ENCODE measurements around the gene KCNQ1.

KCNQ1 gene

DNA sequence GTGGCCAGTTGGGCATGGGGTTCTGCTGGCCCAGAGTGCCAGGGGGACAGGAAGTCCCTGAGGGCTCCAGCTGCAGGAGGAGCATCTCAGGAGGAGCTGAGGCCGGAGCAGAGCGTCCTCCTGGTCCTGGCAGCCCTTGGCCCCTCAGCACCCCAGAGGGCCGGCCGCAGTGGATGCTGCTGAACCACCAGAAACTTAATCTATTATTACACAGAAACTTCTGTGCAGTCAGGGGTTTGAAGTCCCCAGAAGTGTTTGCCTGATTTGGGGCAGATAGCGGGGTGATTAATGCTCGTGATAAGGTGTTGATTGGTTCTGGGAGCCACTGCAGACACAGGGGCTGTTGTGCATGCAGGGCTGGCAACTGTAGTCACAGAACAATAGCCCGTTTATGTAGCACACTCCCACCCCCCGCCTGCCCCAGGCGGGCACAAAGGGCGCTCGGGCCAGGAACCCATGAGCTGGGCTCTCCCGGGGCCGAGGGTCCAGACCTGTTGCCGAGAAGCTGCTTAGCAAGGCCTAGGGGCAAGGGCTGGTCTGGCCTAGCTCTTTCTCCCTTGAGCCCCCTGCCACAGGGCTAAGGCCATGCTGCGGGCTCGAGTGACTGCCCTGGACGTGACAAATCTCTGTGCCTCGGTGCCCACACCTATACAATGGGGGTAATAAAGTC, 284.0 kb downstream of the KCNQ1 start:
- DNase-seq: no peak

DNA sequence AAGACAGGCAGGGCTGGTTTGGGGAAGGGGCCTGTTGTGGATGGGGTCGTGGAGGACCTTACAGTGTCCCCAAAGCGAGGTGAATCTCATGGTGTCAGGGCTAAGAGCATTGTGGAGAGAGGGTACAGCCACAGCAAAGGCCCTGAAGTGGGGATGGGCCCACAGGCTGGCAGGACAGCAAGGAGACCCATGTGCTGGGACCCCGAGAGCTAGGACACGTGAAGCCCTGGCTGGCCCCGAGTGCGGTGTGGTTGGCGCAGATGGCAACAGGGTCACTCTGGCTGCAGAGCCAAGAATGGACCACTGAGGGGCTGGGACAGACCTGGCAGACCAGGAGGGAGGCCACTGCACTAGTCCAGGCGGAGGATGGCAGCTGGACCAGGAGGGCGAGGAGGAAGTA, 285.0 kb downstream of the KCNQ1 start:
- DNase-seq: no peak

DNA sequence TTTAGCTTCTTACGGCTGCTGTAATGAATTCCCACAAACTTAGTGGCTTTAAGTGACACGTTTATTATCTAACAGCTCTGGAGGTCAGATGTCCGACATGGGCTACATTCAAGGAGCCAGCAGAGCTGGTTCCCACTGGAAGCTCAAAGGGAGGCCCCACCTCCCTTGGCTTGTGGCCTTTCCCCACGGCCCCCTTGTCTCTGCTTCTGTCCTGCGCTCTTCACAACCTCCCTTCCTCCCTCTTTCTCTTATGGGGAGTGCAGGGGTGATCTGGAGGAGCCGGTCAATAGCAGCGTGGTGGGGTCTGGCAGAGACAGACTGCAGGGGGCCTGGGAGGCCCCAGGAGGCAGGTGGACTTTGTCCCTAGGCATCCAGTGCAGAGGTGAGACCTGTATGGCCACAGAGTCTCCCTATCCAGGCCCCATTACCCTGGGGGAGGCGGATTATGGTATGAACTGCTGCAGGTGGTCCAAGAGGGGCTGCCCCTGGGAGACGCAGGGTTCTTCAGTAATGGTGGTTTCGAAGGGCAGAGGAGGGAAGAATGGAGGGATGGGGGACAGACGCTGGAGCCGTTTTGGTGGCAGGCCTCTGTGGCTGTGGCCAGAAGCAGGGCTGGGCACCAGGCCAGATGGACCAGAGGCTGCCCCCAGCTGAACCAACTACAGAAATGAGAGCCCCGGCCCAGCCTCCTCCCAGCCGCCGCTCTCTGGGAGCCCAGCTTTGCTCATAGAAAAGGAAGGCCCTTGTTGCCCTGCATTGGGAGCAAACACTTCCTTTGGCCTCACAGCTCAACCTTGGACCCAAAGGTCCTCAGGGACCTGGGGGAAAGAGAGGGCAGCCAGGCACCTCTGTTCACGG, 285.7 kb downstream of the KCNQ1 start:
- no peak for DNase-seq

DNA sequence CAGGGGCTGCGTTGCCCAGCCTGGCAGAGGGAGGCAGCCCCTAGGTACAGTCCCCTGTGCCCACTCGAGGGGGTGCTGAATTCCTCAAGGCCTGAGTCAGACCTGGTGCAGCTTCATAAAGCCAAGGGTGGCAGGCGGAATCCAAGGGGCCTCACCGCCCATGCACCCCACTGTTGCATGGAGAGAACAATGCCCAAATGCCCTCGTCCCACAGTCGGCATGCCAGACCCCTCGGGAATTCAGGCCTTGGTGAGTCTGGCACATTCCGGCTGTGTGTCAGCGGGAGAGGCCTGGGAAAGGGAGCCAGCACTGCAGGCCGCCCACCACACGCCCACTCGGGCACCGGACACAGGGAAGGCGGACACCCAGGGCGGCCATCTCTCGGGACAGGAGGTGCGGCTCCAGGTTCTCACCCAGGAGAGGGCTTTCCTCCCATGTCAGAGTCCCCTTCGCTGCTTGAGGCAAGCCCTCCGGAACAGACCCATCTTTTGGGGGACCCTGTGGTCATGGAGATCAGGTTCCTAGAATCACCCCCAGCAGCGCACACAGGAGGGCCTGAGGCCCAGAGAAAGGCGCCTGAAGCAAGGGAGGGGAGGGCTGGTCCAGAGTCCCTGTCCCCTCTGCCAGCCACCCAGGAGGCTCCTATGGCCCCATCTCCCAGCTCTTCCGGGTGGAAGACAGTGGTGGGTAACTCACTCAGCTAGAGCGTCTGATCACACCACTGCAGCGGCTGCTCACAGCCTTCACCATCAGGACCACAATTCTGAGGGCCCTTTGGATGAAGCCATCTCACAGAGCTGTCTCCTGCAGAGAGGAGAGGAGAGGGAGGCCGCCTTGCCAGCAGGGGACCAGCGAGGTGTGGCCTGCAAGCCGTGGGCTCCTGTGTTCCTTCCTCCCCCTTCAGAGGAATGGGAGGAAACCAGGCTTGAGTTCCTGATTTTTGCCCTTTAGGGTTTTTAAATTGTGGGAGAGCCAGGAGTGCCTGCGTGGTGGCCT, 286.6 kb downstream of the KCNQ1 start:
- no peak for DNase-seq

DNA sequence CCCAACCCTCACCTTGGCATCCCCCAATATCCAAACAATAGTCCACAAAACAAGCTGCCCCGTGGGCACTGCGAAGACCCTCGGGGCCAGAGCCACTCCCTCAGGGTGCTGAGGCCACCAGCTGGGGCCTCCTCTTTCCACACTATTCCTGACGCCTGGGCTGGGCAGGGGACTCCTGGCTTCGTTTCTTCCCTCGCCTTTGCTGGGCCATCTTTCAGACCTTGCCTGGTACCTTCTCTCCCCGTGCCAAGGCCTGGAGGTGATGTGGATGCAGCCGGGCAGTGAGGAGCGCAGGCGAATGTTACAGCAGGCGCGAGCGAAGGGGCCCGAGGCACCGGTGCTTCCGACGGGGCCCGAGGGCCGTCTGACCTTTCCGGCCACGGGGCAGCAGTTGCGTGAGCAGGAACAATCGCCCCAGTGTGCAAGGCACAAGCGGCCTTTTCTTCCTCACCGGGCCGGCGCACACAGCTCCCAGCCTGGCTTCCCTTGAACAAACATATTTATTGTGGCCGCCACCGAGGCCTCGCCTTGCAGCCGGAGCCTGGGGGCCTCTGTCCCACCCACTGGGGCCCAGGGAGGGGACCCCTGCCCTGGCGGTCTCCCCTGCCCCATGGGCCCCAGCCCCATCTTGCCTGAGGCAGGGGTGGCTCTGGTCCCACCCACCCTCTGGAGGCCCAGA, 287.6 kb downstream of the KCNQ1 start:
- DNase-seq: no peak

DNA sequence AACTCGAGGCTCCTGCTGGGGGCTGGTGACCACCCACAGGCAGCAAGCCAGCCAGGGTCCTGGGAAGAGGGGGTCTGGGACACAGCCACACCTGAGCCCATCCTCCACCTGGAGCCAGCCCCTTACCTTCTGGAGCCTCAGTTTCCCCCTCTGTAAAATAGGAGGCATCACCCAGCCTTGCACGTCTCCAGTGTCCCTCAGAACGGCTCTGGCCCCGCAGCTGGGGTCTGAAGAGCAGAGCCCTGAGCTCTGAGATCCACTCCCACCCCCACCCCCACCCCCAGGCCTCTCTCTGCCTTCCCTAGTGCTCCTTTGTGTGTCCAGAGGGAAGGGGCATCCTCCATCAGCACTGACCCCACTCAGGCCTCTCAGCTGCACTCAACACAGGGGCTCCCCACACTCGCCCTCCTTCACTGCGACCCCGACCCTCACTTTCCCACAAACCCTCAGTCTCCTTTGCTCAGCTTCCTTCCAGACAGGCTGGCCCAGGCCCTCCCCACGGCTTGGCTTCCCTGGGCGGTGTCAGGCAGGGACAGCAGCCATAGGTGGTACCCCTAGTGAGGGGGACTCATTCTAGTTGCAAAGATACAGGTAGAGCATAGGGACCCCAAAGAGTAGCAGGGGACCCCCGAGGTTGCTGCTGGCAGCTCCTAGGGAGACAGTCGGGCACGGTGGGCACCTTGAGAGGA, 288.3 kb downstream of the KCNQ1 start:
- no peak for DNase-seq

DNA sequence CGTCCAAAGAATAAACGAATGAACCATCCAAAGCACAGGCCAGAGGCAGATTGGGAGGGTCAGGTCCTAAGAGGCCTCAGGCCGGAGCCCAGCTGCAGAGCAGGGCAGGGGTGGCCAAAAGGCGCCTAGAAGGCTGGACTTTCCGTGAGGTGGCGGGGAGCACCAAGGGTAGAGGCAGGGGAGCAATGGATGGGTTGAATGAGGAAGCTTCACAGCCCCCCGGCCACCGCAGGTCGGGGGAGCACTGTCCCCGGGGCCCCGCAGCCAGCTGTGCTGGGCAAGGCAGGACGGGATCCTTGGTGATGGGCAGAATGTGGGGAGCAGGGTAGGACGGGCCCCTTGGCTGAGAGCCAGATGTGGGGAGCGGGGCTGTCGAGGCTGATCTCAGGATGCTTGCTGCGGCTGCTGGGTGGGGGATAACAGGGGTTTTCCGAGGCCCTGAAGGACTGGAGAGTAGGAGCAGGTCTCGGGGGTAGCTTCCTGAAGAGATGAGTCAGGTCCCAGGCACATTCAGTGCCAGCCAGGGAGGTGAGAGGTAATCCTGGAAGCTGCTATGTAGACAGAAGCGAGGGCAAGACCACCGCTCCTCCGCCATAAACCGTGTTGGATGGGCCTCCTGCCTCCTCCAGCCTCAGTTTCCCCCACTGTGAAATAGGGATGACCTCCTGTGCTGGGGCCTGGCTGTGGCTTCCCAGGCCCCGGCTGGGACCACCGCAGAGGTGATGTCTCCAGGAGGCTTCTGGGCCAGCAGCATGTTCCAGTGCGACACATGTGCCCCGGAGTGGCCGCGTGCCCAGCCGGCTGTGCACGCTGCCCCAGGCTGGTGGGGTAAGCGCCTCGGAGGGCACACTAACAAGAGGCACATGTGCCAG, 289.6 kb downstream of the KCNQ1 start:
- DNase-seq: no peak

DNA sequence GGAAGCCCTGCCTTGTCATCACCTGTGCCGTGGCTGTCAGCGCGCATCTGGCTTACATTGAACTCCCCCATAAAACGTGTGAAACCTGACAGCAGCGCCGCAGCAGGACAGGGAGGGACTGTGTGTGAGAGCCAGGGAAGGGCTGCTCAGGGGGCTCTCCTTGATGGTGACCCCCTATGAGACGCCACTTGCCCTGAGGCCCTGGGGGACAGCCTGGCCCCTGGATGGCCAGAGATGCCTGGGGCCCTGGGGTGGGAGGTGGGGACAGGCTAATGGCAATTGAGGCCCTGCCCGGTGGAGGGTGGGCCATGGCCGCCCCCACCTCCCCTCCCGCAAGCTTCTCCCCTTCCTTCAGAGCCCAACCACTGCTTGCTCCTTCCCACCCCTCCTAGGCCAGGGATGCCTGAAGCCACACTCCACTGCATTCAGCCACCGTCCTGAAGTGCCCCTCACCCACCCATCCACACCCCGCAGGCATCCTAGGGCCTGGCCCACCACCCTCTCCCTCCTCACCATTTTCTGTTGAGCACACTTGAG, 290.3 kb downstream of the KCNQ1 start:
- no peak for DNase-seq

DNA sequence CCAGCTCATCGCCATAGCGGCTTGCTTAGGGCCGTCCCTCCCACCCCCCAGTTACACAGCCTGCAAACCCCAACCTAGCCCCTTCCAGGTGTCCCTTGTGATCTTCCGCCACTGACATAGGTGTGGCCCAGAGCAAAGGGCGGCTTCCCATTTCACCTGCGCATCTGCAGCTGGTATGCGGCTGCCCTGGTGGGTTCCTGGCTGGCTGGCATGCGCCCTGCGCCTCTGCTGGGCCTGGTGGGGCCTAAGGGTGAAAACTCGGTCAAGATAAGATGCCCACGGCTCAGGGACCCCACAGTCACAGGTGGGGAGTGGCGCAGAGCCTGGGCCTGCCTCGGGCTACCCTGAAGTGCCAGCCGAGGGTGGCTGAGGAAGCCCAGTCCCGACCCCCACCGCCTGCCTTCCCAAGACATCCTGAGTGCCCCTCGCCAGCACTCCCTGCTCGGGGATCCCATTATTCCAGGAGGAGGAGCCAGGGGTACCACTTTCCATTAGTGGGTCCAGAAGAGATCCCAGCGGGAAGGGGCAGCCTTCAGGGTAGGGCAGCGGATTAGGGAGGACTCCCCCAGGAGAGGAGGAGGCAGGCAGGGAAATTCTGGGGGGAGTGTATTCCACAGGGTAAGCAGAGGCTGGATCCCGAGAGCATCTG, 291.9 kb downstream of the KCNQ1 start:
- DNase-seq: no peak

DNA sequence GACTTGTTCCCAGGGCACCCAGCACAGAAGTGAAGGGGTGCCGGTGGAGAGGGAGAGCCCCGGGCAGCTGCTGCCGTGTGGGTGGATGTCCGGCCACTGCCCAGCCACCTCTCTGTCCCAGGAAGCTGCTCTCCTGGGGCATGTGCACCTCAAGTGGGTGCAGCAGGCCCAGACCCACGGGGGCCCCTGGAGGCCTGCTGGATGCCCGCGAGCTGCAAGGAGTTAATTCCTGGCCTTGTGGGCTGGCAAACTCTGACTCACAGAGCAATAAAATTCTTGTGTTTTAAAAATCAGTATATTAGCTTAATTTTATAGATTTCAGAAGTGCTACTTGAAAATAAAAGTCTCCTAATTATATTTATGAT, 292.4 kb downstream of the KCNQ1 start:
- DNase-seq: no peak

DNA sequence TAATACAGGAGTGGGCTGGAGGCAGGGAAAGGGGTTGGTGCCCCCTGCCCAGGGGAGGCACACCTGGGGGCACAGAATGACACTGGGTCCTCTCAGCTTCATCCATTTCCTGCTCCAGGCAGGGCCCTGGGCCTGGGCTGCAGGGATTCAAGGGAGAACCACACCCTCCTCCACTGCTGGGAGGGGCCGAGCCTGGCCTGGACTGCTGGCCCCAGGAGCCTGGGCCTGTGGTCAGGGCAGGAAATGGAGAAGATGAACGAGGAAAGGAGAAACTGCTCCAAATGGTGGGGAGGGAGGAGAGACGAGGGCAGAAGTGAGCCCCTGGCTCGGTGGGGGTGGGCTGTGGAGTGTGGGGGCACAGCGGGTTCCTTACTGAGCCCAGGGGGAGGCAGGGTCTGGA, 293.1 kb downstream of the KCNQ1 start:
- no peak for DNase-seq

DNA sequence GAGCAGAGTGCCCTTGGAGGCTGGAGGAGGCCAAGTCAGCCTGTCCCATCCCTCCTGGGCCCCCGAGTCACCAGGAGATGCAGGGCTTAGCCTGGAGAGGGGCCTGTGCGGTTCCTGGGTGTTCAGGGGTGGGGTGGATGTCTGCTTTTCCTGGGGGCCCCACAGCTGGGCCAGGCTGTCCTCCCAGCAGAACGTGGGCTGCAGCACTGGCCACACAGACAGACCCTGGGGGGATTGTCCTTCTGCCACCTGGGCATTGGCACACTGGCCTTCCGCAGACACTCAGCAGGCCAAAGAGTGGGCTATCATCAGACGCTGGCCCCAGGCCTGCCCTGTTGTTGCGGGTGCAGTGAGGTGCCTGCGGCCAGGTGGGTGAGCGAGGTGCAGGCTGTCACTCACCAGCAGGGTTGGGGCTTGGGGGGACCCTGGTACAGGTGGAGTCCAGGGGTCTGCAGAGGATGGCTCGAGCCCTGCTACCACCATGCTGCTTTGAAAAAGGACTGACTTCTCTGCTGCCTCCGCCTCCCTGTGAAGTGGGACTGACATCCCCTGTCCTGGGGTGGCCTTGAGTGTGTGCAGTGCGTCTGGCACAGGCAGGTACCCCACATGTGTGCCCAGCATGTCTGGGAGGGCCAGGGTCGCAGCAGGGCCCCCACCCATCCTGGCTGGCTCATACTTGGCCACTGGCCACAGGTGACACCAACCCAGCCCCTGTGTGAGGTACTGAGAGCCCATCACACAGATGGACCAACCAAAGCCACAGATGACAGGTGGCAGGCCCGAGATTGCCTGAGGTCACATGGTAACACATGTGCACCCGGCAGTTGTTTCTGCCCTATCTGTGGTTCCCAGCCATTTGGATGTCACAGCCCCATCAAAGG, 294.0 kb downstream of the KCNQ1 start:
- DNase-seq: no peak

DNA sequence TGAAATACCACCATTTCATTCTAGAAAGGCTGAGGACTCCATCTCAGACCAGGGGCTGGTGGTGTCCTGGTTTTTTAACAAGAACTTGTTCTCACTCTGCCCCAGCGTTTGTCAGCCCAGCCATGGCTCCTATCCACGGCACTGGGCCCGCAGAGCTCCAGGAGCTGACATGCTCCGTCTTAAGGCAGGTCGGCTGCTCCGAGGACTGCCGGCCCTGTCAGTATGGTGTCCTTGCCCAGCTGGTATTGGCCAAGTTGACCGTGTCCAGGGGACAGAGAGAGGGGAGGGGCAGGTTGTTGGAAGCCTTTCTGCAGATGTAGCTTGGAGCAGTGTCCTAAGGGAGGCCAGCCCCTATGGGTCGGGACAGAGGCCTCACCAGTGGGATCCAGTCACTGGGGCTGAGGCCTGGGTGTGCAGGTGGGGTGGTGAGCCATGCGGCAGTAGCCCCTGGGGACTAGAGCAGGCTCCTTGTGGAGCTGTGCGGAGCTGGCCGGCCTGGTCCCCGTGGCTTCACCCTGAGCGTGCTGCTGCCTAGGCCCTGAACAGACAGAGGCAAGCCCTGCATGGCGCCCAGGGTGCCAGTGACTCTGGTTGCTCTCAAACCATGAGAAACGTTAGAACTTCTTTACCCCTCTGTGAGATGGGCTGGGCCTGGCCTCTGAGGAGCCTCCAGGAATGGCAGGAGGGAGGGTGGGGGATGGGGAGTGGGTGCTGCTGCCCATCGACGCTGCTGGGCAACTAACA, 294.9 kb downstream of the KCNQ1 start:
- no peak for DNase-seq

DNA sequence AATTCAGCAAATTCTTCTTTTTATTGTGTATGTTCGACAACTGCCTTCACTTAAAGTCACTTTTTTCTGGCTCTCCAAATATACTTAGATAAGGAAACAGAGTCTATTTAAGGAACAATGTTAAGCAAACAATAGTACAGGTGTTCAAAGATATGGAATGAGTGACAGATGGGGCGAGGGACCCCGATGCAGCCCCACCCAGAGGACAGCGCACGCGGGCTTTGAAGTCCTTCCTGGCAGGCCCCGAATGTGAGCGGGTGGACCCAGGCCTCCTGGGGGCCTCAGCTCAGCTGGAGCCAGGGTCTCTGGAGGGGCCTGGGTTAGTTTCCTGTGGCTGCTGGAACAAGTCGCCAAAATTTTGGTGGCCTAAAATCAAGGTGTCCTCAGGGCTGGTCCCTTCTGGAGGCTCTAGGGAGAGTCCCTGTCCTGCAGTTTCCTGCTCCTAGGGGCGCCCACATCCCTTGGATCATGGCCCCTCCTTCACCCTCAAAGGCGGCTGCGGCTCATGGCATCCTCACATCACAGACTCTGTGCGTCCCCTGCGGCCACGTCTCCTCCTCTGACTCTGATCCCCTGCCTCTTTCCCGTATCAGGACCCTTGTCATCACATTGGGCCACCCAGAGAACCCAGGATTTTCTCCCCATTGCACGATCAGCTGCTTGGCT, 295.6 kb downstream of the KCNQ1 start:
- no peak for DNase-seq

DNA sequence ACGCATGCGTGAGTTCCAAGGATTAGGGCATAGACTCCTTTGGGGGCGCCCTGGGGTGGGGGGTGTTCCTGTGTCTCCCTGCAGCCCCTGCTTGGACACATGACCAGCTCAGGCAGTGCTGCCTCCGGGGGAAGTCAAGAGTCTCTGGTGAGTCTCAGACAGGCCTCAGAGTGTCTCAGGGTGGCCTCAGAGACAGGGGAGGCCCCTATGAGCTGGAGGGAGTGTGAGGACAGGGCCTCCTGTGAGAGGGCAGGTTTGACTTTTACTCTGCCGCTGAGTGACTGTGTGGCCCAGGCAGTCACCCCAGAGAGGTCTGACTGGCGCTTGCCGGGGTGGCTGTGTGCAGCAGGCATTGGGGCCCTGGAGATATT, 296.2 kb downstream of the KCNQ1 start:
- no peak for DNase-seq

DNA sequence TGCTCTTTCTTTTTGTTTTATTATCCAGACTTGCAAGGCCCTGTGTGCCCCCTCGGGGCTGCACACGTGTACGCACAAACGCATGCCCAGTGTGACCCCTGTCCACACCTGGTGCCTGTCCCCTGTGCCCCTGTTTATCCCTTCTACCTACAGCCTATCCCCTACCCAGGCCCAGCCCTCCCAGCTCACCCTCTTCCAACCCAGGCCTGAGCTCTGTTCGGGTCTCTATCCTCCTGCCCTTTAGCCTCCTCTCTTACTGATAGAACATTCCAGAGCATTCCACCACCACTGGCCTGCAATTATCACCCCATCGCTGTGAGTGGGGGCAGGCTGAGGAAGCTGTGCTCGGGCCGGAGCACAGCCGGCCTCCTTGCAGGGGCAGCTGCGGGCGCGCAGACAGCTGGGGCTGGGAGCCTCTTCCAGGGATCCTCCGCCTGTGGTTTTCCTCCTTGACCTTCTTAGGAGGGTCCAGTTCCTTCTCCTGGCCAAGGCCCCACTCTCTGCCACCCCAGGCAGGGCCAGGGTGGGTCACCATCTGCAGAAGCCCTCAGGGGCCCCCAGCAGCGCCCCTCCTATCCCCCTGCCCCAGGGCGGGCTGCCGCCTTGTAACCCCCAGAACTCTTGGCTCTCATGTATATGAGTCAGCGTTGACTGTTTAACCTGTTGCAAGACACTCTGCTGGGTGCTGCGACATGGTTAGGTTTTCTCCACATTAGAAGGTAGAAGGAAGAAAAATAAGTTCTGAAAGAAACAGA, 296.7 kb downstream of the KCNQ1 start:
- no peak for DNase-seq

DNA sequence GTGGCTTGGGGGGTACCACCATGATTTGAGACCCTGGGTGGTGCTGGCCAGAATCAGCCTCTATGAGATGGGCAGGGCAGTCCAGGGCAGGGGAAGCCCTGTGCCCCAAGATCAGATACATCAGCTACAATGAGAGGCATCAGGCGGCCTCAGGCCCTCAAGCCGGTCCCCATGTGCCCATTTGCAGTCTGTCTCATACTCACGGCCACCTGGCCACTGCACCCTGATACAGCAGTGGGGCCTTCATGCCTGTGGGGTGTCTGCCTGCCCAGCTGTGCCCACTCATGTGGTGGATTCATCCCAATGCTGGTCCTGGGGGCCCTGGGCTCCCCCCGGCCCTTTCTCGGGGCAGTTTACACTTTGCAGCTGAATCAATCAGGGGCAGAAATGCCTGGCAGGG, 297.4 kb downstream of the KCNQ1 start:
- DNase-seq: no peak

Measured in NCI-H2171 treated with DMSO at 0.1 percent for 48 hours (cell line).